ENCODE results near the gene RAMP3. TPM values are rescaled to one million over a fixed set of nuclear protein-coding genes. Genes with fewer than 3 reads are reported as not detected.

The RAMP3 gene
- total and polyA plus RNA-seq, 2 donors (not counting 1 experiment from before 2014, with no cell fraction given) = not detected

GRCh38 chr7:45185864-45186250 is 28.3 kb downstream of the RAMP3 start:
- H3K9ac ChIP-seq (ENCODE audit: low read length) = no peak overlapping the region
- H4K20me1 ChIP-seq (ENCODE audit: control insufficient read depth, insufficient read depth, low read length, poor library complexity, severe bottlenecking) = no peaks in the 10 kb centered on the region
- H3K9me3 Mint-ChIP-seq (ENCODE audit: insufficient read depth) = no peaks in the 10 kb centered on the region
- no peaks in the 10 kb centered on the region for H3K79me2 ChIP-seq (ENCODE audit: control insufficient read depth, insufficient read depth, low read length)
- no peaks in the 10 kb centered on the region for H3K36me3 ChIP-seq (replicated peaks in 1 of 2; ENCODE audit: control extremely low read depth in 1 of 2, control insufficient read depth in 1 of 2, extremely low read depth in 1 of 2, insufficient read depth in 2 of 2, low read length in 1 of 2)
- H3K4me3 Mint-ChIP-seq = no peak overlapping the region
- ATAC-seq (ENCODE audit: low read depth) (no peak), DNase-seq (no peak)
- no peak overlapping the region for H3K27ac ChIP-seq (ENCODE audit: low read length in 2 of 2)
- H3K27ac Mint-ChIP-seq = peak overlapping the region; percentile 16
- no peak overlapping the region for H3K4me2 ChIP-seq (replicated peaks; ENCODE audit: low read depth, low read length, poor library complexity, severe bottlenecking)
- H2AFZ ChIP-seq (ENCODE audit: insufficient read depth, low read depth, low read length, poor library complexity, severe bottlenecking) = no peak overlapping the region
- intact Hi-C loops (cut with micrococcal nuclease) = no loop called here
- H3K4me1 ChIP-seq (ENCODE audit: control insufficient read depth in 2 of 2, insufficient read depth in 2 of 2, low read length in 2 of 2) = no peaks in the 10 kb centered on the region
- H3K4me3 ChIP-seq (ENCODE audit: control extremely low read depth in 1 of 5, extremely low read depth in 1 of 5, insufficient read depth in 1 of 5, low read depth in 2 of 5, low read length in 4 of 5) = no peak overlapping the region
- H3K27me3 ChIP-seq (replicated peaks in 1 of 4; ENCODE audit: control extremely low read depth in 1 of 4, control insufficient read depth in 3 of 4, insufficient read depth in 4 of 4, low read length in 3 of 4) = peaks cover 0 to 2% (median 0%) of the 10 kb centered on the region in 4 experiments
- POLR2A ChIA-PET = no interaction called here
- no CpG with 5 or more reads among the region's 3 CpGs for WGBS (ENCODE audit: insufficient coverage)
- no peaks in the 10 kb centered on the region for H3K4me1 Mint-ChIP-seq
- CTCF ChIA-PET = no interaction called here
- peaks cover 20% of the 10 kb centered on the region for H3K27me3 Mint-ChIP-seq
- TF ChIP-seq CTCF (IDR thresholded peaks at IDR 0.05) (no peak), EZH2 (IDR thresholded peaks at IDR 0.05; ENCODE audit: borderline replicate concordance, insufficient read depth, low read depth, low read length, poor library complexity, severe bottlenecking) (no peak)
- no peaks in the 10 kb centered on the region for H3K9me3 ChIP-seq (ENCODE audit: control extremely low read depth in 1 of 3, control insufficient read depth in 2 of 3, insufficient read depth in 1 of 3, low read length in 2 of 3)

GRCh38 chr7:45186261-45186813 is 28.7 kb downstream of the RAMP3 start:
- Histone ChIP-seq H2AFZ (ENCODE audit: insufficient read depth, low read depth, low read length, poor library complexity, severe bottlenecking) (no peak overlapping the region), H3K4me3 (ENCODE audit: control extremely low read depth in 1 of 5, extremely low read depth in 1 of 5, insufficient read depth in 1 of 5, low read depth in 2 of 5, low read length in 4 of 5) (no peak overlapping the region), H3K79me2 (ENCODE audit: control insufficient read depth, insufficient read depth, low read length) (no peaks in the 10 kb centered on the region), H3K9me3 (ENCODE audit: control extremely low read depth in 1 of 3, control insufficient read depth in 2 of 3, insufficient read depth in 1 of 3, low read length in 2 of 3) (no peaks in the 10 kb centered on the region), H3K4me2 (replicated peaks; ENCODE audit: low read depth, low read length, poor library complexity, severe bottlenecking) (no peak overlapping the region), H3K4me1 (ENCODE audit: control insufficient read depth in 2 of 2, insufficient read depth in 2 of 2, low read length in 2 of 2) (no peaks in the 10 kb centered on the region), H3K27me3 (replicated peaks in 1 of 4; ENCODE audit: control extremely low read depth in 1 of 4, control insufficient read depth in 3 of 4, insufficient read depth in 4 of 4, low read length in 3 of 4) (peaks cover 0 to under 1% (median 0%) of the 10 kb centered on the region in 4 experiments), H4K20me1 (ENCODE audit: control insufficient read depth, insufficient read depth, low read length, poor library complexity, severe bottlenecking) (no peaks in the 10 kb centered on the region), H3K9ac (ENCODE audit: low read length) (no peak overlapping the region), H3K36me3 (replicated peaks in 1 of 2; ENCODE audit: control extremely low read depth in 1 of 2, control insufficient read depth in 1 of 2, extremely low read depth in 1 of 2, insufficient read depth in 2 of 2, low read length in 1 of 2) (no peaks in the 10 kb centered on the region), H3K27ac (ENCODE audit: low read length in 2 of 2) (no peak overlapping the region)
- no peaks in the 10 kb centered on the region for H3K4me1 Mint-ChIP-seq
- ATAC-seq (ENCODE audit: low read depth) (no peak), DNase-seq (no peak)
- WGBS (ENCODE audit: insufficient coverage) = 92% methylated on average over 10 of the region's 11 CpGs
- ChIA-PET POLR2A (no interaction called here), CTCF (no interaction called here)
- no peaks in the 10 kb centered on the region for H3K9me3 Mint-ChIP-seq (ENCODE audit: insufficient read depth)
- intact Hi-C loops (cut with micrococcal nuclease) = no loop called here
- H3K27ac Mint-ChIP-seq = no peak overlapping the region
- H3K27me3 Mint-ChIP-seq = peaks cover 20% of the 10 kb centered on the region
- H3K4me3 Mint-ChIP-seq = no peak overlapping the region
- TF ChIP-seq EZH2 (IDR thresholded peaks at IDR 0.05; ENCODE audit: borderline replicate concordance, insufficient read depth, low read depth, low read length, poor library complexity, severe bottlenecking) (no peak), CTCF (IDR thresholded peaks at IDR 0.05) (no peak)

Data from B cell (primary cell).